ENCODE results near the gene TLE4. TPM values are rescaled to one million over a fixed set of nuclear protein-coding genes. Genes with fewer than 3 reads are reported as not detected.

Gene TLE4
- total RNA-seq, 1 experiment from 2014 or later = 8.1 TPM

- no peaks in the 10 kb centered on the region for H3K9me3 Mint-ChIP-seq (ENCODE audit: unreplicated experiment)
- CTCF ChIA-PET = no interaction called here
- no peak overlapping the region for H3K4me3 ChIP-seq (ENCODE audit: low read depth, low read length)
- BruUV-seq (replicated peaks) = no TSS peak
- no peaks in the 10 kb centered on the region for H3K27me3 ChIP-seq (replicated peaks; ENCODE audit: control insufficient read depth, insufficient read depth, low read length)
- H3K4me3 Mint-ChIP-seq (ENCODE audit: unreplicated experiment) = no peak overlapping the region
- DNase-seq = no peak
- intact Hi-C loops (cut with micrococcal nuclease; ENCODE audit: unreplicated experiment) = no loop called here
- no peak for TF ChIP-seq CTCF (IDR thresholded peaks at IDR 0.05; ENCODE audit: insufficient read depth in 1 of 2, low read depth in 1 of 2, low read length in 1 of 2, severe bottlenecking in 1 of 2, unreplicated experiment in 1 of 2)
- H3K36me3 Mint-ChIP-seq (ENCODE audit: insufficient read depth, unreplicated experiment) = no peaks in the 10 kb centered on the region
- no peaks in the 10 kb centered on the region for H3K4me1 ChIP-seq
- H3K27ac Mint-ChIP-seq (ENCODE audit: unreplicated experiment) = no peak overlapping the region
- H3K27me3 Mint-ChIP-seq (ENCODE audit: insufficient read depth, unreplicated experiment) = no peaks in the 10 kb centered on the region
- H3K9me3 ChIP-seq = no peaks in the 10 kb centered on the region
- no peaks in the 10 kb centered on the region for H3K4me1 Mint-ChIP-seq (ENCODE audit: low read depth, unreplicated experiment)
- POLR2A ChIA-PET = no interaction called here
- H3K36me3 ChIP-seq (ENCODE audit: control insufficient read depth, insufficient read depth, low read length) = no peaks in the 10 kb centered on the region
Measured at GRCh38 chr9:79567671-79568098, 4.1 kb upstream of the TLE4 start.

- no peaks in the 10 kb centered on the region for H3K9me3 ChIP-seq
- no peaks in the 10 kb centered on the region for H3K36me3 Mint-ChIP-seq (ENCODE audit: insufficient read depth, unreplicated experiment)
- no peak for DNase-seq
- no peak overlapping the region for H3K27ac Mint-ChIP-seq (ENCODE audit: unreplicated experiment)
- H3K36me3 ChIP-seq (ENCODE audit: control insufficient read depth, insufficient read depth, low read length) = no peaks in the 10 kb centered on the region
- H3K27me3 ChIP-seq (replicated peaks; ENCODE audit: control insufficient read depth, insufficient read depth, low read length) = no peaks in the 10 kb centered on the region
- intact Hi-C loops (cut with micrococcal nuclease; ENCODE audit: unreplicated experiment) = no loop called here
- H3K4me1 ChIP-seq = no peaks in the 10 kb centered on the region
- ChIA-PET CTCF (no interaction called here), POLR2A (no interaction called here)
- H3K4me1 Mint-ChIP-seq (ENCODE audit: low read depth, unreplicated experiment) = no peaks in the 10 kb centered on the region
- TF ChIP-seq CTCF (IDR thresholded peaks at IDR 0.05; ENCODE audit: insufficient read depth in 1 of 2, low read depth in 1 of 2, low read length in 1 of 2, severe bottlenecking in 1 of 2, unreplicated experiment in 1 of 2) = no peak
- no peak overlapping the region for H3K4me3 Mint-ChIP-seq (ENCODE audit: unreplicated experiment)
- H3K4me3 ChIP-seq (ENCODE audit: low read depth, low read length) = no peak overlapping the region
- no TSS peak for BruUV-seq (replicated peaks)
- H3K27me3 Mint-ChIP-seq (ENCODE audit: insufficient read depth, unreplicated experiment) = no peaks in the 10 kb centered on the region
- H3K9me3 Mint-ChIP-seq (ENCODE audit: unreplicated experiment) = no peaks in the 10 kb centered on the region
Measured at GRCh38 chr9:79568337-79569101, 3.2 kb upstream of the TLE4 start.

GRCh38 chr9:79569814-79570447, 1.8 kb upstream of the TLE4 start:
- ChIA-PET POLR2A (no interaction called here), CTCF (no interaction called here)
- no peaks in the 10 kb centered on the region for H3K36me3 Mint-ChIP-seq (ENCODE audit: insufficient read depth, unreplicated experiment)
- no peaks in the 10 kb centered on the region for H3K4me1 Mint-ChIP-seq (ENCODE audit: low read depth, unreplicated experiment)
- H3K36me3 ChIP-seq (ENCODE audit: control insufficient read depth, insufficient read depth, low read length) = no peaks in the 10 kb centered on the region
- H3K4me3 Mint-ChIP-seq (ENCODE audit: unreplicated experiment) = peak overlapping the region; percentile 79
- BruUV-seq (replicated peaks) = TSS peak; percentile 55
- intact Hi-C loops (cut with micrococcal nuclease; ENCODE audit: unreplicated experiment) = loop anchor here (2.0 to 10.0 kb wide), 3 partner anchors 81 to 195 kb away; no protein-coding TSS in a partner anchor
- no peak for TF ChIP-seq CTCF (IDR thresholded peaks at IDR 0.05; ENCODE audit: insufficient read depth in 1 of 2, low read depth in 1 of 2, low read length in 1 of 2, severe bottlenecking in 1 of 2, unreplicated experiment in 1 of 2)
- no peak for DNase-seq
- peak overlapping the region; percentile 42 for H3K4me3 ChIP-seq (ENCODE audit: low read depth, low read length)
- no peaks in the 10 kb centered on the region for H3K9me3 Mint-ChIP-seq (ENCODE audit: unreplicated experiment)
- H3K9me3 ChIP-seq = no peaks in the 10 kb centered on the region
- H3K27ac Mint-ChIP-seq (ENCODE audit: unreplicated experiment) = peak overlapping the region; percentile 22
- no peaks in the 10 kb centered on the region for H3K27me3 ChIP-seq (replicated peaks; ENCODE audit: control insufficient read depth, insufficient read depth, low read length)
- no peaks in the 10 kb centered on the region for H3K27me3 Mint-ChIP-seq (ENCODE audit: insufficient read depth, unreplicated experiment)
- H3K4me1 ChIP-seq = no peaks in the 10 kb centered on the region
